Natural killer cell treated with Interleukin-12 subunit alpha and Interleukin-12 subunit beta and Interleukin-15 and Interleukin-18, amount 100 ng/mL, for 72 hours (primary cell): ENCODE data around the gene AHNAK2. TPM values are rescaled to one million over a fixed set of nuclear protein-coding genes. Genes with fewer than 3 reads are reported as not detected.
A peak's percentile ranks its signal among the peaks of the same experiment; 100 is the strongest.
"Not testable (repeated sequence)": the region's sequence is repeated elsewhere in the genome, so short reads cannot be mapped to it uniquely, and the experiment has no call there.

Experiments
- ATAC-seq, 2 donors: fragments of 150-1000 bp; cut with Tn5 transposase in 1 of 2; sonication (Bioruptor Pico), chemical (Tn5 transposase) in 1 of 2; 2 replicates each; pipeline ENCODE4 v1.10.0; 2021
- DNase-seq: peaks from one replicate; pipeline ENCODE4 v3.0.0; 2022; ENCODE audit warnings: low spot score
- H3K27ac Mint-ChIP-seq, 2 donors: 1 replicate in 1 of 2; 2 replicates in 1 of 2; pipeline ENCODE4 v1.8.0; 2022; ENCODE audit warnings: mixed read lengths in 2 of 2, mild to moderate bottlenecking in 1 of 2, moderate library complexity in 1 of 2
- H3K27me3 Mint-ChIP-seq, 2 donors: 1 replicate in 1 of 2; 2 replicates in 1 of 2; pipeline ENCODE4 v1.8.0; 2022; ENCODE audit warnings: mixed read lengths in 2 of 2
- H3K36me3 Mint-ChIP-seq: one replicate; pipeline ENCODE4 v1.8.0; 2022; ENCODE audit warnings: mixed read lengths
- H3K4me1 Mint-ChIP-seq, 2 donors: 1 replicate in 1 of 2; 2 replicates in 1 of 2; pipeline ENCODE4 v1.8.0; 2022; ENCODE audit warnings: low read depth in 2 of 2, mixed read lengths in 2 of 2, mild to moderate bottlenecking in 1 of 2
- H3K4me3 Mint-ChIP-seq: one replicate; pipeline ENCODE4 v1.8.0; 2022; ENCODE audit warnings: mixed read lengths
- H3K9me3 Mint-ChIP-seq: 2 replicates; pipeline ENCODE4 v1.8.0; 2022; ENCODE audit warnings: mixed read lengths
- total RNA-seq, 2 donors: library from RNA; stranded (reverse); gene quantifications; one replicate each; pipeline ENCODE4 v1.2.3, GENCODE V29; 2022

The AHNAK2 gene
- not detected for total RNA-seq

DNA sequence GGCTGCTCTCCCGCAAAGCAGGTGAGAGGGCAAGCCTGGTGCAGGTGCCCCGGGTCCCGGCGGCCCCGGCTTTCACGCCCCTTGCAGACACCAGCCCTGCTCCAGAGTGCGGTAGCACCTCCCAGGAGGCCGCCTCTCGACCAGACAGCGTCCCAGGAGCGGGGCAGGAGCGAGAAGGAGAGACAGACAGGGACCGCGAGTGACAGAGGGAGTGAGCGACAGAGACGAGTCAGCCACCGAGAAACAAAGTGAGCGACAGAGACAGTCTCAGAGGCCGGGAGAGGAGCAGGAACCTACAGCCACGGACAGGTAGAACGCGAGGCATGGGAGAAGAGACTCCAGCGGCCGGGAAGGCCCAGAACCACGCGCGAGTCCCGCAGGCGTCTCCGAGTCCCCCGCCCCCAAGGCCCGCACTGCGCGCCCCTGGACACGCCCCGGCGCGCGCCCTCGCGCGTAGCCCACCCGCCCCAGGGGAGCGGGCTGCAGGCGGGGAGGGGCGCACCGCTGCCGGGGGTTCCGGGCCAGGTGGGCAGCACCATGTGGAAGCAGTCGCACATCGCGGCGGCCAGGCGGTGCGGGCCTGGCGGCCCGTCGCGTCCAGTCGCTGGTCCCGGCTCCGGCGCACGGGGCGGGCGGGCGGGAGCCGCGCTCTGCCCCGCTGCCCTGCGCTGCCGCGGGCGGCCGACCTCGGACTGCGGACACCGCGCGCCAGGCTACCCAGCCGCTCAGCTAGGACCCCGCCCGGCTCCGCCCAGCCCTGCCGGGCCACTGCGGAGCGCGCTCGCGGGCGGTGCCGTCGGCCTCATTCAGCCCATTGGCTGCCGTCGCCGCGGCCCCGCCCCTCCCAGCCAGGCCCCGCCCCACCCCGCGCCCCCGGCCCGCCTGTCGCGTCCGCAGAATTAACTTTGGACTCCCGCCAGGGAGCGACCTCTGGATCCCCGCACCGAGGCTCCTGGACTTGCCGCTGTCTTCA, at the start of gene AHNAK2:
AHNAK2 (minus strand) TSS at position 694 of the 973 bp plus-strand sequence; CDS start at position 557, 137 bp downstream.
- DNase-seq (peak; percentile 61), ATAC-seq (peak; percentile 74 to 87)
- H3K4me1 Mint-ChIP-seq = peaks cover 9 to 11% of the 10 kb centered on the region in 2 donors
- H3K36me3 Mint-ChIP-seq = no peaks in the 10 kb centered on the region
- peaks cover 10 to 17% of the 10 kb centered on the region in 2 donors for H3K27me3 Mint-ChIP-seq
- H3K9me3 Mint-ChIP-seq = no peaks in the 10 kb centered on the region
- no peak within 1 kb of the TSS for H3K27ac Mint-ChIP-seq
- peak within 1 kb of the TSS; percentile 79 for H3K4me3 Mint-ChIP-seq

DNA sequence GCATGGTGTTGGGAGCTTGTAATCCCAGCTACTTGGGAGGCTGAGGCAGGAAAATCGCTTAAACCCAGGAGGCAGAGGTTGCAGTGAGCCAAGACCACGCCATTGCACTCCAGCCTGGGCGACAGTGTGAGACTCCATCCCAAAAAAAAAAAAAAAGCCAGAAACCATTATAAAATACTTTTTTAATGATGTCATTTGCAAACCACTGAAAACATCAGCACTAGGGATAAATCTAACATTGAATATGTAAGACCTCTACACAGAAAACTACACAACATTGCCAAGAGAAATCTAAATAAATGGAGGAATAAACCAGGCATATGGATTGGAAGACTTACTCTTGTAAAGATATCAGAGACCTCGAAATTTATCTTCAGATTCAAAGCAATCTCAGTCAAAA, 49.5 kb upstream of the AHNAK2 start:
- H3K4me3 Mint-ChIP-seq, H3K27me3 Mint-ChIP-seq, ATAC-seq, H3K9me3 Mint-ChIP-seq, H3K36me3 Mint-ChIP-seq, DNase-seq: not testable (repeated sequence)
- Mint-ChIP-seq H3K27ac (peak overlapping the region in 1 of 2 donors; percentile 96), H3K4me1 (peaks cover 17 to 33% of the 10 kb centered on the region in 2 donors)

DNA sequence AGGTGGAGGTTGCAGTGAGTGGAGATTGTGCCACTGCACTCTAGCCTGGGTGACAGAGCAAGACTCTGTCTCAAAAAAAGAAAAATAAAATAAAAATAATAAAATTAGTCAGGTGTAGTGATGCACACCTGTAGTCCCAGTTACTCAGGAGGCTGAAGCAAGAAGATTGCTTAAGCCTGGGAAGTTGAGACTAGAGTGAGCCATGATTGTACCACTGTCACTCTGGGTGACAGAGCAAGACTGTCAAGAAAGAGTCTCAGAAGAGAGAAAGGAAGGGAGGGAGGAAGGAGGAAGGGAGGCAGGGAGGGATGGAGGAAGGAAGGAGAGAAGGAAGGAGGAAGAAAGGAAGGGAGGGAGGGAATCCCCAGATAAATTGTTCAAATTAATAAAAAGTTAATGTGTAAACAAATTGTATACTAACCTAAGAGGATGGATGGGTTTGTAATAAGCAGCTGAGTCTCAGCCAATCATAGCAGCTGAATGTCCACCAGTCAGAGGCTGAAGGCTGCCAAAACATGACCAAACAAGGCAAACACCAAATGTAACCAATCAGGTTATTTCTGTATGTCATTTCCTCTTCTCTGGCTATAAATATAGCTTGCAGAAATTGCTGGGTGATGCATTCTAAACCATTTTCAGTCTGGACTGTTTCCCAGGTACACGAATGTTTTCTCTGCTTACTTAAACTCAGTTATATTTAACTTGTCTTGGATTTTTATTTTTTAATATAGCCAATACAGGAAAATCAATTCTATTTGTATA, 48.8 kb upstream of the AHNAK2 start:
- Mint-ChIP-seq H3K27me3 (no peaks in the 10 kb centered on the region), H3K9me3 (no peaks in the 10 kb centered on the region), H3K27ac (peak overlapping the region; percentile 62 to 96), H3K4me3 (peak overlapping the region; percentile 74), H3K4me1 (peaks cover 14 to 37% of the 10 kb centered on the region in 2 donors), H3K36me3 (no peaks in the 10 kb centered on the region)
- no peak for DNase-seq
- ATAC-seq = no peak

DNA sequence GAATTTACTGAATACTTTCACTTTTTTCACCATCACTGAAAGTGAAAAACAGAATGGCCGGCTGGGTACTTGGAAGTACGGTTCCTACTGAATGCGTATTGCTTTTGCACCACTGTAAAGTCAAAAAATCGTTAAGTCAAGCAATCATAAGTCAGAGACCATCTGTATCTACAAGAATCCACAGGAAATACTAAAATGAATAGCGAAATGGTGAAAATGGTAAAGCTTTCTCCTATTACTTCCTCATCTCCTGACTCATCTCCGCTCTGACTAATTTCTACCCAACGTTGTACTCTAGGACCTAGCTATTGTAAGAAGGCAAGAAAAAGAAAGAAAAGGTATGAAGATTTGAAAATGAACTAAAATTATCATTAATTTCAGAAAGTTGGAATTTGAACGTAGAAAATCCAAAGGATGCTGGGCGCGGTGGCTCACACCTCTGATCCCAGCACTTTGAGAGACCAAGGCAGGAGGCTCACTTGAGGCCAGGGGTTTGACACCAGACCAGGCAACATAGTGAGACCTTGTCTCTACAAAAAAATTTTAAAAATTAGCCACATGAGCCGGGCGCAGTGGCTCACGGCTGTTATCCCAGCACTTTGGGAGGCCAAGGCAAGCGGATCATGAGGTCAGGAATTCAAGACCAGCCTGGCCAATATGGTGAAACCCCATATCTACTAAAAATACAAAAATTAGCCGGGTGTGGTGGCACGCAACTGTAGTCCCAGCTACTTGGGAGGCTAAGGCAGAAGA, 48.0 kb upstream of the AHNAK2 start:
- Mint-ChIP-seq H3K36me3 (no peaks in the 10 kb centered on the region), H3K27ac (peak overlapping the region; percentile 62 to 96), H3K27me3 (no peaks in the 10 kb centered on the region), H3K4me3 (peak overlapping the region; percentile 74), H3K4me1 (peaks cover 19 to 43% of the 10 kb centered on the region in 2 donors), H3K9me3 (no peaks in the 10 kb centered on the region)
- DNase-seq (no peak), ATAC-seq (peak in 1 of 2 donors; percentile 51)

DNA sequence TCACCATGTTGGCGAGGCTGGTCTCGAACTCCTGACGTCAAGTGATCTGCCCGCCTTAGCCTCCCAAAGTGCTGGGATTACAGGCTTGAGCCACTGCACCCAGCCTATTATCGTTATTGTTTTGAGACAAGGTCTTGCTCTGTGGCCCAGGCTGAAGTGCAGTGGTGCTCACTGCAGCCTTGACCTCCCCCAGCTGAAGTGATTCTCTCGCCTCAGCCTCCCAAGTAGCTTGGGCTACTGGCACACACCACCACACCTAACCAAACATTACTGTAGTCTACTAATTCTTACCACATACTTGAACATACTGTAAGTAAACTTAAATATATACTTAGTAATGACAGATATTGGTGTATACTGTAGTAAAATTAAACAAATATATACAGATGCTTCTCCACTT, 47.3 kb upstream of the AHNAK2 start:
- peaks cover 15 to 43% of the 10 kb centered on the region in 2 donors for H3K4me1 Mint-ChIP-seq
- H3K27ac Mint-ChIP-seq = peak overlapping the region; percentile 48 to 96
- DNase-seq = no peak
- ATAC-seq = no peak
- peak overlapping the region; percentile 74 for H3K4me3 Mint-ChIP-seq
- H3K27me3 Mint-ChIP-seq = no peaks in the 10 kb centered on the region
- H3K36me3 Mint-ChIP-seq = no peaks in the 10 kb centered on the region
- H3K9me3 Mint-ChIP-seq = no peaks in the 10 kb centered on the region

DNA sequence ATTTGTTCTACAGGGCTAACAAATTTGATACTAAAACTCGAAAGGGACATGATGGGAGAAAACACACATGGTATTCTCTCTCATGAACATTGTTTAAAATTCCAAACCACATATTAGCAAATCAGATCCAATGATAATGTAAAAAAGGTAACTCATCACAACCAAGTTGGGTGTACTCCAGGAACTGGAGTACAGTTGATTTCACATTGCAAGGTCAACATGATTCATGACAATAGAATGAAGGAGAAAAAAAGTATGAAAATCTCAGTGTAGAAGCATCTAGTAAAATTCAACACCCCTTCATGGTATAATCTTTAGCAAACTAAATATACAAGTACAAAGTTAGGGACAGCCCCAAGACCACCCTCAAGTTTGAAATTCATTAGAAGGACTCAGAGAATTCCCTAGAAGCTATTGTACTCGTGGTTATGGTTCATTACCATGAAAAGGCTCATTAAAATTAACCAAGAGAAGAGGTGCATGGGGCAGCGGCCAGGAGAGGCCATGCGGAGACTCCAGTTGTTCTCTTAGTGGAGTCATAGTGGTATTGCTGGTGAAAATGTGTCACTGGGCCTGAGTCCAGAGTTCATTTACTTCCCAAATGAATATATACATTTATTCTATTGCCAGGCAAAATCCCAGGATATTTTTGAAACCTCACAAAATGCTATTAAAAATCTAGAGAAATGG, 45.8 kb upstream of the AHNAK2 start:
- Mint-ChIP-seq H3K27ac (peak overlapping the region; percentile 63 to 96), H3K36me3 (no peaks in the 10 kb centered on the region), H3K27me3 (no peaks in the 10 kb centered on the region), H3K9me3 (no peaks in the 10 kb centered on the region), H3K4me3 (peak overlapping the region; percentile 45), H3K4me1 (peaks cover 23 to 43% of the 10 kb centered on the region in 2 donors)
- no peak for DNase-seq
- ATAC-seq = no peak

DNA sequence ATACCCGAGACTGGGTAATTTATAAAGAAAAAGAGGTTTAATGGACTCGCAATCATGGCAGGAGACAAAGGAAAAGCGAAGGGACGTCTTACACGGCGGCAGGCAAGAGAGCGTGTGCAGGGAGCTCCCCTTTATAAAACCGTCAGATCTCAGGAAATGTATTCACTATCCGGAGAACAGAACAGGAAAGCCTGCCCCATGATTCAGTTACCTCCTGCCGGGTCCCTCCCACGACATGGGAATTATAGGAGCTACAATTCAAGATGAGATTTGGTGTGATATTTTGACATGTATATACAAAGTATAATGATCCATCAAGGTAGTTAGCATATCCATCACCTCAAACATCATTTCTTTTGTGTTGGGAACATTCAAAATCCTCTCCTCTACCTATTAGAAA, 45.0 kb upstream of the AHNAK2 start:
- ATAC-seq = no peak
- peak overlapping the region; percentile 3 for H3K4me3 Mint-ChIP-seq
- no peaks in the 10 kb centered on the region for H3K36me3 Mint-ChIP-seq
- H3K9me3 Mint-ChIP-seq = no peaks in the 10 kb centered on the region
- no peak for DNase-seq
- no peaks in the 10 kb centered on the region for H3K27me3 Mint-ChIP-seq
- H3K27ac Mint-ChIP-seq = peak overlapping the region; percentile 63 to 96
- peaks cover 24 to 43% of the 10 kb centered on the region in 2 donors for H3K4me1 Mint-ChIP-seq

DNA sequence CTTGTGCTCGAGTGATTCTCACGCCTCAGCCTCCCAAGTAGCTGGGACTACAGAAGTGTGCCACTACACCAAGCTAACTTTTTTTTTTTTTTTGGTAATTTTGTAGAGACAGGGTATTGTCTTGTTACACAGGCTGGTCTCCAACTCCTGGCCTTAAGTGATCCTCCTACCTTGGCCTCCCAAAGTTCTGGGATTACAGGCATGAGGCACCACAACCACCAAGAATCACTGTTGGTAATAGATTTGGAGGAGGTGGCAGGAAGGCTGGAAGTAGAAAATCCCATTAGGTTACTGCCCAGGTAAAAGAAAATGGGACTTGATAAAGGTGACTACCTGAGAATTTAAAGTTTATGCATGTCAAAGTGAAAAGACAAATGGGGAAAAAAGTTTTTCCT, 44.1 kb upstream of the AHNAK2 start:
- H3K27me3 Mint-ChIP-seq = no peaks in the 10 kb centered on the region
- H3K9me3 Mint-ChIP-seq = no peaks in the 10 kb centered on the region
- H3K4me1 Mint-ChIP-seq = peaks cover 25 to 48% of the 10 kb centered on the region in 2 donors
- DNase-seq (no peak), ATAC-seq (no peak)
- peak overlapping the region; percentile 99 for H3K4me3 Mint-ChIP-seq
- no peaks in the 10 kb centered on the region for H3K36me3 Mint-ChIP-seq
- peak overlapping the region; percentile 93 to 94 for H3K27ac Mint-ChIP-seq

DNA sequence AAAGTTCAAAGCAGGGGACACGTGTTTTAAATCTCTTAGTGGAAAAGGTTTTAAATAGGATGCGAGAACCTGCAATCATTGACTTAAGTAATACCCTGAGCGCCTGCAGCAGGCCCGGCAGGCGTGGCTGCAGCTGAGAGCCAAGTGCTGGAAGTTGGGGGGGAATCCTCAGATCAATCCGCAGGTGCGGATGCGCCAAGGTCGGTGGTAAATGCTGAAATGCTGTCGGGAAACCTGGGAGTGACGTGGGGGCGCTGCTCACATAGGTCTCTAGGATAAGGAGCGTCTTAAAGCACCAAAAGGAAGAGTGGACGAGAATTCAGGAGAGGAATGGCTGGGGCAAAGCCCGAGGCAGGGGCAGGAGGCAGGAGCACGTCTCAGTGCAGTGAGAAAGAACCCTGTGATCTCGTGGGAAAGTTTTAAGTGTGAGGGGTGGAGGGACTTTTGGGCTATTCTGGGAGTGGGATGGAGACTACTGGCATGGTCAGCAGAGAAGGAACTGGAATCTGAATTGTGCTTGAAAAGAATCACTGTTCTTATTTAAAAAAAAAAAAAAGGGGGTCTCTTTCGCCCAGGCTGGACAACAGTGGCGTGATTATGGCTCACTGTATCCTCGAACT, 43.6 kb upstream of the AHNAK2 start:
- peaks cover 1% of the 10 kb centered on the region for H3K36me3 Mint-ChIP-seq
- H3K27me3 Mint-ChIP-seq = no peaks in the 10 kb centered on the region
- peaks cover 24 to 46% of the 10 kb centered on the region in 2 donors for H3K4me1 Mint-ChIP-seq
- H3K9me3 Mint-ChIP-seq = no peaks in the 10 kb centered on the region
- DNase-seq (no peak), ATAC-seq (no peak)
- H3K4me3 Mint-ChIP-seq = peak overlapping the region; percentile 99
- H3K27ac Mint-ChIP-seq = peak overlapping the region; percentile 93 to 94

DNA sequence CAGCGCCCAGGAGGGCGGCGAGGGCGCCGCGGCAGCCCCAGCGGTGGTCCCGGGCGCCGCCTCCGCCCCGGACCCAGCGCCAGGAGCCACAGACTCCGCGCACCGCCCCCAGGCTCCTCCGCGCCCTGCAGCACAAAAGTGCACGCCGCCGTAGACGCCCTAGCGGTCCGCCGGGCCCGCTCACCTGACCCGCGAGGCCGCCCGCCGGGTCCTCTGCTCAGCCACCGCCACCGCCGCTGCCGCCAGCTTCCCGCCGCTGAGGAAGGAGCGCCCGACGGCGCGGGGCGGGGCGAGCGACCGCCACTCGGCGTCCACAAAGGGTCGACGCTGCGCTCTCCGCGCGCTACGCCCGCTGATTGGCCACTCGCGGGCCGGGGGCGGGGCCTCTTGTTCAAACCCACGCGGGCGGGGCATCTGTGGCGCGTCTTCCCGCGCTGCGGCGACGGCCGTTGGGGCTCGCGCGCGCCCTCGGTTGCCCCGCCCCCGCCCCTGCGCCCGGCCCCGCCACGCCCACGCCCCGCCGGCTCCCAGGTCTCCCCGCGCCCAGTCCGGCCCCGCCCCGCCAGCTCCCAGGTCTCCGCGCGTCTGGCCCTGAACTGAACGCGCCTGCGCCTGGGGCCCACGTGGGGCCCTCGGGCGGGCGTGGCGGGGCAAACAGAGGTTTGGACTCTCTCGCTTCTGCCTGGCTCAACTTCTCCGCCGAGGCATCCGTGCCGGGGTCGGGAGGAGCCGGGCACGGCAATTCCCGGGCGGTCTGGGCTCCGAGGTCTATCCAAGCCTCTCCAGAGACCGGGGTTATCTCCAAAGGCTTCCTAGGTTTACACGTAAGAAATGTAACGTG, 42.9 kb upstream of the AHNAK2 start, which contains the start of gene CDCA4:
CDCA4 (minus strand) TSS at position 269 of the 841 bp plus-strand sequence. CDS start 9,154 bp downstream, outside the sequence.
- Mint-ChIP-seq H3K27me3 (no peaks in the 10 kb centered on the region), H3K4me1 (peaks cover 29 to 47% of the 10 kb centered on the region in 2 donors), H3K27ac (peak within 1 kb of the TSS; percentile 93 to 94), H3K36me3 (peaks cover 9% of the 10 kb centered on the region), H3K4me3 (peak within 1 kb of the TSS; percentile 99), H3K9me3 (no peaks in the 10 kb centered on the region)
- DNase-seq (peak; percentile 99), ATAC-seq (peak; percentile 92 to 95)

DNA sequence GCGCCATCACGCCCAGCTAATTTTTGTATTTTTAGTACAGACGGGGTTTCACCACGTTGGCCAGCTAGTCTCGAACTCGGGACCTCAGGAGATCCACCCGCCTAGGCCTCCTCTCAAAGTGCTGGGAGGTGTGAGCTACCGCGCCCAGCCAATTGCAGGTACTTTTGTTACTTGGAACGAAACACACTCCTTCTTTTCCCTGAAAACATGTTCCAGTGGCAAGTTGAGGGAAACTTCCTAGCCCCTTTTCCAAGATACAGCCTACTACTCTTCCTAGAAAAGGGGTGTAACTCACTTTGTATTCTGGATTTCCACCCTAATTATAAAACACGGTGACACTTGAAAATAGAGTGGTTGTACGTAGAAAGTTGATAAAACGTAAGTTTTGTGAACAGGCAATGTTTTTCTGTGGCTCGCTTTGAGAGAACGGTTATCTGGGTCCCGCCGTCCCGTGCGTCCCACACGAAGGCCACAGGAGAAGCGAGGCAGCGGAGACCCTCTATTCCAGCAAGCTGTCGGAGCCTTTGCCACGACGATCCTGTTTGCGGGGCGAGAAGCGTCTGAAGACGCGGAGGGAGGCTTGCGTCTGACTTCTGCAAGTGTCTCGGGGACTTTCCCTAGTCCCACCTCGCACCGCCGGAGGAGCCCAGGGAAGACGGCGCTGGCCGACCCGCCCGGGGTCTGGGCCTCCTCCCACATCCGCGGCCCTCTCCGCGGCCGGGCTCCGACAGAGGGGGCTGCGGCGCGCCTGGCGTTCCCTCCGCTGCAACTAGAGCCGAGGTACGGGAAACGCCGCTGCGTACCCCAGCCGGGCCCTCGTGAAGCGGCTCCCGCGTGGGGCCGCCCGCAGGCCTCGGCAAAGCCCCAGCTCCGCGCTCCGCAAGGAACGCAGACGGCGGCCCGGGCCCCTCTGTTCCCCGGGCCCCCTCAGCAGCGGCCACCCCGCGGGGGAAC, 42.0 kb upstream of the AHNAK2 start:
- ATAC-seq (peak; percentile 52), DNase-seq (peak; percentile 84)
- peaks cover 9% of the 10 kb centered on the region for H3K36me3 Mint-ChIP-seq
- no peaks in the 10 kb centered on the region for H3K27me3 Mint-ChIP-seq
- peak overlapping the region; percentile 80 to 84 for H3K27ac Mint-ChIP-seq
- H3K4me3 Mint-ChIP-seq = peak overlapping the region; percentile 91
- H3K9me3 Mint-ChIP-seq = no peaks in the 10 kb centered on the region
- H3K4me1 Mint-ChIP-seq = peaks cover 34 to 46% of the 10 kb centered on the region in 2 donors
